KMS-11 (cell line): ENCODE data around the gene CA12.

ENCODE experiments used
- H2AFZ ChIP-seq: fragments of 200-600 bp; sonication (generic); 2 replicates; pipeline ENCODE4 v1.6.1; 2016; ENCODE audit warnings: antibody characterized with exemption, mixed run types, low read depth
- H3K27ac ChIP-seq: fragments of 200-600 bp; sonication (generic); 2 replicates; pipeline ENCODE4 v1.6.1; 2016; ENCODE audit warnings: mild to moderate bottlenecking, mixed run types
- H3K27me3 ChIP-seq: fragments of 200-600 bp; sonication (generic); 2 replicates; pipeline ENCODE4 v1.6.1; 2017; ENCODE audit warnings: mild to moderate bottlenecking, low read depth, mixed run types, moderate library complexity; ENCODE audit not compliant: insufficient read depth
- H3K36me3 ChIP-seq: fragments of 200-600 bp; sonication (generic); 2 replicates; pipeline ENCODE4 v1.6.1; 2017; ENCODE audit warnings: mild to moderate bottlenecking, mixed run types; ENCODE audit not compliant: insufficient read depth
- H3K4me1 ChIP-seq: fragments of 200-600 bp; sonication (generic); 2 replicates; pipeline ENCODE4 v1.6.1; 2016; ENCODE audit warnings: mild to moderate bottlenecking, low read depth, mixed run types; ENCODE audit not compliant: poor library complexity, severe bottlenecking
- H3K4me2 ChIP-seq: fragments of 200-600 bp; sonication (generic); 2 replicates; pipeline ENCODE4 v1.7.0; 2016; ENCODE audit warnings: mild to moderate bottlenecking, mixed run types
- H3K4me3 ChIP-seq: fragments of 200-600 bp; sonication (generic); IDR thresholded peaks from 2 replicates; pipeline ENCODE4 v1.6.1; 2017; ENCODE audit warnings: low read depth, low read length, mixed read lengths; ENCODE audit not compliant: insufficient read depth
- H3K79me2 ChIP-seq: fragments of 200-600 bp; sonication (generic); 2 replicates; pipeline ENCODE4 v1.6.1; 2016; ENCODE audit warnings: low read depth, mixed run types; ENCODE audit not compliant: insufficient read depth
- H3K9ac ChIP-seq: fragments of 200-600 bp; sonication (generic); 2 replicates; pipeline ENCODE4 v1.6.1; 2016; ENCODE audit warnings: mild to moderate bottlenecking, mixed run types
- H4K20me1 ChIP-seq: fragments of 200-600 bp; sonication (generic); 2 replicates; pipeline ENCODE4 v1.6.1; 2016; ENCODE audit warnings: mild to moderate bottlenecking, mixed run types; ENCODE audit not compliant: insufficient read depth
- TF ChIP-seq, protein P1 (sequence below): fragments of 200-600 bp; sonication (generic); conservative IDR thresholded peaks from 2 replicates; pipeline ENCODE4 v1.6.1; 2017; ENCODE audit warnings: low read depth, mild to moderate bottlenecking, antibody characterized with exemption, low read length, moderate library complexity, mixed read lengths

CA12 gene

DNA sequence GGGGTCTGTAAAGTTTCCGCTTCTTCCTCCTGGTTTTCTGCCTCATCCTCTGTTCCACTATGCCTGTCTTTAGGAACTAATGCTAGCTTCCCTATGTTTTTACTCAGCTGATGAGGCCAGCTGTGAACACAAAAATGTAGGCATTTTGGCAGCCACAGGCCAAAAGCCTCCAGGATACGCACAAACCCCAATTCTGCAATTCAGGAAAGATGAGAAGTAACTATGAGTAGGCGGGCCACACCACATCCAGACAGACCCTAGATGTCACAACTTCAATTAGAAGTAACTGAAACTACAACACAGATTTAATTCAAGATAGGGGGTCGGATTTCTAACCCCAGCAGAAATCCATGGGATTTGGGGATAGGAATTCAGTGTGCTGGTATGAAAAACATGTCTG lies 11.9 kb downstream of the CA12 start:
- no peaks in the 10 kb centered on the region for H3K36me3 ChIP-seq
- H4K20me1 ChIP-seq = no peaks in the 10 kb centered on the region
- H3K4me1 ChIP-seq = no peaks in the 10 kb centered on the region
- no peak overlapping the region for H3K4me3 ChIP-seq
- H3K27me3 ChIP-seq = no peaks in the 10 kb centered on the region
- no peak overlapping the region for H3K27ac ChIP-seq
- no peak overlapping the region for H2AFZ ChIP-seq
- H3K9ac ChIP-seq = no peak overlapping the region
- no peaks in the 10 kb centered on the region for H3K79me2 ChIP-seq
- no peak overlapping the region for H3K4me2 ChIP-seq
- TF ChIP-seq, protein P1, sequence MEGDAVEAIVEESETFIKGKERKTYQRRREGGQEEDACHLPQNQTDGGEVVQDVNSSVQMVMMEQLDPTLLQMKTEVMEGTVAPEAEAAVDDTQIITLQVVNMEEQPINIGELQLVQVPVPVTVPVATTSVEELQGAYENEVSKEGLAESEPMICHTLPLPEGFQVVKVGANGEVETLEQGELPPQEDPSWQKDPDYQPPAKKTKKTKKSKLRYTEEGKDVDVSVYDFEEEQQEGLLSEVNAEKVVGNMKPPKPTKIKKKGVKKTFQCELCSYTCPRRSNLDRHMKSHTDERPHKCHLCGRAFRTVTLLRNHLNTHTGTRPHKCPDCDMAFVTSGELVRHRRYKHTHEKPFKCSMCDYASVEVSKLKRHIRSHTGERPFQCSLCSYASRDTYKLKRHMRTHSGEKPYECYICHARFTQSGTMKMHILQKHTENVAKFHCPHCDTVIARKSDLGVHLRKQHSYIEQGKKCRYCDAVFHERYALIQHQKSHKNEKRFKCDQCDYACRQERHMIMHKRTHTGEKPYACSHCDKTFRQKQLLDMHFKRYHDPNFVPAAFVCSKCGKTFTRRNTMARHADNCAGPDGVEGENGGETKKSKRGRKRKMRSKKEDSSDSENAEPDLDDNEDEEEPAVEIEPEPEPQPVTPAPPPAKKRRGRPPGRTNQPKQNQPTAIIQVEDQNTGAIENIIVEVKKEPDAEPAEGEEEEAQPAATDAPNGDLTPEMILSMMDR = no peak

DNA sequence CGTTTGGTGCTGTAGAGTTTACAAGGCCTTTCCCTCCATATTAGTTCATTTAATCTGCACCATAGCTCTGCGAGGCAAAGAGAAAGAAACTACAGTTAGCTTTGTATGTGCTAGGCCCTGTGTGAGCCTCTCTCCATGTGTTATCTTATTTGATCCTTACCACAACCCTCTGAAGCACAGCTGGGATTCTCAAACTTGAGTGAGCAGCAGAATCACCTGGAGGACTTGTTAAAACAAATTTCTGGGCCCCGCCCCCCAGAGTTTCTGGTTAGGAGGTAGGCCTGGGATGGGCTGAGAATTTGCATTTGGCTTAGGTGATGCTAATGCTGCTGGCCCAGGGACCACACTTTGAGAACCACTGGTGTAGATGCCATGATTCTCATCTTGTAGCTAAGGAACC lies 12.3 kb downstream of the CA12 start:
- H3K9ac ChIP-seq = no peak overlapping the region
- no peaks in the 10 kb centered on the region for H3K79me2 ChIP-seq
- H3K27ac ChIP-seq = no peak overlapping the region

DNA sequence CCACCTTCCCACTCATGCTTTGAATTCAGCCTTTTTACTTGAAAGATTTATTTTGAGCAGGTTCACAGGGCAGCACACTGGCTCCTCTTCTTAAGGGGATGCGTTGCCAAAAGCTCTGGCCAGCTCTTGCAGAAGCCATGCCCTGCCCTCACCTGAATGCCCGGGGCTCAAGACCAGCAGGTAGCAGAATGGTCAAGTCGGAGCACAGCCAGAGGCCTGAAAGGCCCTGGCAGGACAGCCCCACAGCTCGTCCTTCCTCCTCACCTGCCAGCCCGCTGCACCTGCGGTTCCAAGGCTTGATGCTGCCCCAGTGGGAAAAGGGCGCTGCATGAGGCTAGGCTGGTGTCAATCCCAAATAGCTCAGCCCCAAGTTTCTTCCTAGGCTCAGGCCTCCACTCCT lies 13.1 kb downstream of the CA12 start:
- Histone ChIP-seq H3K4me1 (no peaks in the 10 kb centered on the region), H3K27ac (no peak overlapping the region), H3K4me2 (no peak overlapping the region), H3K79me2 (no peaks in the 10 kb centered on the region), H3K27me3 (no peaks in the 10 kb centered on the region), H3K9ac (no peak overlapping the region), H3K4me3 (no peak overlapping the region), H3K36me3 (no peaks in the 10 kb centered on the region), H2AFZ (no peak overlapping the region), H4K20me1 (no peaks in the 10 kb centered on the region)
- TF ChIP-seq, protein P1 = no peak

More for the DNA sequence above, 12.3 kb downstream of the CA12 start:
- Histone ChIP-seq H2AFZ (no peak overlapping the region), H3K4me3 (no peak overlapping the region), H3K4me1 (no peaks in the 10 kb centered on the region), H3K36me3 (no peaks in the 10 kb centered on the region), H3K27me3 (no peaks in the 10 kb centered on the region), H3K4me2 (no peak overlapping the region), H4K20me1 (no peaks in the 10 kb centered on the region)
- TF ChIP-seq, protein P1 = no peak

DNA sequence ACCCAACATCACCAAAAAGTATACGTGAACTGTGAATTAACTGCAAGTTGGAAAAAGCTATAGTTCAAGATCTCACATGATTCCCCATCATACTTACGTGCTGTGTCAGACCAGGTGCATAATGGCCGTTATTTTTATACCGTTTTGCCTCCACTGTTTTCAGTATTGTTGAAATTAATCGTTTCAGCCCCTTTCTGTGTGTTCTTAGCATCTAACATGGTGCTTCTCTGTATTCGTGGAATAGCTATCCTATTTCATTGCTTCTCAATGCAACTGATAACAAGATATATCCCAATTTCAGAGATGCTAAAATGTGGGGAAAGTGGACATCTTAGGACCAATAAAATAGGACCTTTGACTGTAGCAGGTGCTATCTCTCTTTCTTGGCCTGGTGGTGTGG lies 13.7 kb downstream of the CA12 start:
- Histone ChIP-seq H3K79me2 (no peaks in the 10 kb centered on the region), H3K4me2 (no peak overlapping the region), H3K36me3 (no peaks in the 10 kb centered on the region), H3K27ac (no peak overlapping the region), H3K4me3 (no peak overlapping the region), H3K9ac (no peak overlapping the region), H3K4me1 (no peaks in the 10 kb centered on the region), H4K20me1 (no peaks in the 10 kb centered on the region), H3K27me3 (no peaks in the 10 kb centered on the region), H2AFZ (no peak overlapping the region)
- TF ChIP-seq, protein P1 = no peak
